Body of pancreas (tissue), 4 donors: ENCODE data around the gene PCDHGA5.

Experiments
- POLR2A ChIP-seq, 3 donors: fragments of 450-650 bp; IDR thresholded peaks; one replicate each; pipeline ENCODE4 v1.6.1; 2016; ENCODE audit warnings: antibody characterized with exemption in 3 of 3, mild to moderate bottlenecking in 2 of 3
- TF ChIP-seq, protein P1 (sequence below), 7 experiments: fragments of 450-650 bp in 4 of 7; fragments of 200-600 bp in 3 of 7; sonication (generic) in 3 of 7; IDR thresholded peaks; one replicate each; pipeline ENCODE4 v1.5.1; 2016 to 2019; ENCODE audit warnings: antibody characterized with exemption in 7 of 7

DNA sequence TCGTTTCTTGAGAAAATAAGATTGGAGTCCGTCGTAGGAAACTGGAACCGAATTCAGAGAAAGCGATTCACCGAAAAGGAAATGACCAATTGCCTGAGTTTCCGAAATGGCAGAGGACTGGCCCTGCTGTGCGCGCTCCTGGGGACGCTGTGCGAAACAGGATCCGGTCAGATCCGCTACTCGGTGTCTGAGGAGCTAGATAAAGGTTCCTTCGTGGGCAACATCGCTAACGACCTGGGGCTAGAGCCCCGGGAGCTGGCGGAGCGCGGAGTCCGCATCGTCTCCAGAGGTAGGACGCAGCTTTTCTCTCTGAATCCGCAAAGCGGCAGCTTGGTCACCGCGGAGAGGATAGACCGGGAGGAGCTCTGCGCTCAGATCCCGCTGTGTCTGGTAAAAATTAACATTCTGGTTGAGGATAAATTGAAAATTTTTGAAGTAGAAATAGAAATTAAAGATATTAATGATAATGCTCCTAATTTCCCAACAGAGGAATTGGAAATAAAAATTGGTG lies 20.0 kb upstream of the PCDHGA5 start:
- no peak for TF ChIP-seq POLR2A (IDR thresholded peaks at IDR 0.05)
- TF ChIP-seq, protein P1, sequence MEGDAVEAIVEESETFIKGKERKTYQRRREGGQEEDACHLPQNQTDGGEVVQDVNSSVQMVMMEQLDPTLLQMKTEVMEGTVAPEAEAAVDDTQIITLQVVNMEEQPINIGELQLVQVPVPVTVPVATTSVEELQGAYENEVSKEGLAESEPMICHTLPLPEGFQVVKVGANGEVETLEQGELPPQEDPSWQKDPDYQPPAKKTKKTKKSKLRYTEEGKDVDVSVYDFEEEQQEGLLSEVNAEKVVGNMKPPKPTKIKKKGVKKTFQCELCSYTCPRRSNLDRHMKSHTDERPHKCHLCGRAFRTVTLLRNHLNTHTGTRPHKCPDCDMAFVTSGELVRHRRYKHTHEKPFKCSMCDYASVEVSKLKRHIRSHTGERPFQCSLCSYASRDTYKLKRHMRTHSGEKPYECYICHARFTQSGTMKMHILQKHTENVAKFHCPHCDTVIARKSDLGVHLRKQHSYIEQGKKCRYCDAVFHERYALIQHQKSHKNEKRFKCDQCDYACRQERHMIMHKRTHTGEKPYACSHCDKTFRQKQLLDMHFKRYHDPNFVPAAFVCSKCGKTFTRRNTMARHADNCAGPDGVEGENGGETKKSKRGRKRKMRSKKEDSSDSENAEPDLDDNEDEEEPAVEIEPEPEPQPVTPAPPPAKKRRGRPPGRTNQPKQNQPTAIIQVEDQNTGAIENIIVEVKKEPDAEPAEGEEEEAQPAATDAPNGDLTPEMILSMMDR (IDR thresholded peaks at IDR 0.05) = no peak
